GM12891 (cell line): ENCODE results near the gene SHISA5.

Experiments
- POLR2A ChIP-seq: IDR thresholded peaks from 2 replicates; pipeline ENCODE4 v1.6.1; 2011; ENCODE audit warnings: low read depth, low read length, control low read depth
- POLR2AphosphoS5 ChIP-seq: IDR thresholded peaks from 2 replicates; pipeline ENCODE4 v1.6.1; 2011; ENCODE audit warnings: low read depth, low read length, control low read depth
- SPI1 ChIP-seq: IDR thresholded peaks from 2 replicates; pipeline ENCODE4 v1.6.1; 2011; ENCODE audit warnings: low read depth, low read length, control low read depth
- TAF1 ChIP-seq: IDR thresholded peaks from 2 replicates; pipeline ENCODE4 v1.6.1; 2011; ENCODE audit warnings: low read depth, low read length, control low read depth

GRCh38 chr3:48546203-48546829 is 42.3 kb upstream of the SHISA5 start:
- TF ChIP-seq POLR2A (no peak), POLR2AphosphoS5 (no peak), TAF1 (no peak), SPI1 (no peak)
